Smooth muscle cell (in vitro differentiated cells): Measurements from ENCODE around the gene NTSR1. TPM values are rescaled to one million over a fixed set of nuclear protein-coding genes. Genes with fewer than 3 reads are reported as not detected.

Source experiments
- DNase-seq: peaks from one replicate; lab custom pipeline; 2025; ENCODE audit not compliant: unreplicated experiment; lab: John Stamatoyannopoulos, UW
- H2AFZ ChIP-seq: fragments of 200-600 bp; sonication (generic); 2 replicates; pipeline ENCODE4 v1.6.0; 2016; ENCODE audit warnings: antibody characterized with exemption, low read depth, mild to moderate bottlenecking
- H3F3A ChIP-seq: fragments of 200-600 bp; sonication (generic); 2 replicates; pipeline ENCODE4 v1.6.0; 2017; ENCODE audit warnings: antibody characterized with exemption, low read depth
- H3K27ac ChIP-seq: fragments of 200-600 bp; sonication (generic); 2 replicates; pipeline ENCODE4 v1.5.1; 2016; ENCODE audit warnings: low read depth, mild to moderate bottlenecking
- H3K27me3 ChIP-seq: fragments of 200-600 bp; sonication (generic); 2 replicates; pipeline ENCODE4 v1.6.1; 2016; ENCODE audit warnings: low read depth, mild to moderate bottlenecking
- H3K36me3 ChIP-seq: fragments of 200-600 bp; sonication (generic); 2 replicates; pipeline ENCODE4 v1.5.1; 2016; ENCODE audit warnings: low read depth
- H3K4me1 ChIP-seq: fragments of 200-600 bp; sonication (generic); 2 replicates; pipeline ENCODE4 v1.5.1; 2016; ENCODE audit warnings: low read depth
- H3K4me2 ChIP-seq: fragments of 200-600 bp; sonication (generic); 2 replicates; pipeline ENCODE4 v1.6.0; 2016; ENCODE audit warnings: mild to moderate bottlenecking
- H3K4me3 ChIP-seq: fragments of 200-600 bp; sonication (generic); 2 replicates; pipeline ENCODE4 v1.5.1; 2016; ENCODE audit warnings: mild to moderate bottlenecking
- H3K79me2 ChIP-seq: fragments of 200-600 bp; sonication (generic); 2 replicates; pipeline ENCODE4 v1.6.0; 2016; ENCODE audit warnings: low read depth, mild to moderate bottlenecking
- H3K9ac ChIP-seq: fragments of 200-600 bp; sonication (generic); 2 replicates; pipeline ENCODE4 v1.6.0; 2016; ENCODE audit warnings: low read depth
- H3K9me3 ChIP-seq: fragments of 200-600 bp; sonication (generic); replicated peaks from 2 replicates; pipeline ENCODE4 v1.5.1; 2016; ENCODE audit warnings: low read depth
- H4K20me1 ChIP-seq: fragments of 200-600 bp; sonication (generic); 2 replicates; pipeline ENCODE4 v1.6.0; 2016; ENCODE audit warnings: low read depth
- CTCF ChIP-seq: fragments of 200-600 bp; sonication (generic); IDR thresholded peaks from 2 replicates; pipeline ENCODE4 v1.5.1; 2017; ENCODE audit warnings: borderline replicate concordance, mild to moderate bottlenecking, antibody characterized with exemption; ENCODE audit not compliant: insufficient read depth, poor library complexity, severe bottlenecking
- WGBS: methylation state at CpG from one replicate; pipeline ENCODE4 v1.1.7; 2016; ENCODE audit warnings: low lambda C conversion rate; 5-methylcytosine and 5-hydroxymethylcytosine counted together
- polyA plus RNA-seq: library from polyadenylated mRNA; unstranded; fragments of >200 nt; fragmentation: Nextera tagmentation; extraction: Ambion mirVana; gene quantifications from 2 replicates; pipeline ENCODE4 v1.2.1, GENCODE V29; 2016
- total RNA-seq: library from RNA; depleted of rRNA; stranded (reverse); fragments of >200 nt; gene quantifications from 2 replicates; pipeline ENCODE4 v1.2.3, GENCODE V29; 2014

The NTSR1 gene
- total and polyA plus RNA-seq, 2 experiments from 2014 or later, result 0.09 TPM; not detected in 1

GRCh38 chr20:62734326-62734725 lies 25.7 kb downstream of the NTSR1 start:
- Histone ChIP-seq H3K27ac (no peak overlapping the region), H3K79me2 (no peaks in the 10 kb centered on the region), H3K9ac (no peak overlapping the region), H3K4me2 (no peak overlapping the region), H3K27me3 (peaks cover 6% of the 10 kb centered on the region), H3K36me3 (no peaks in the 10 kb centered on the region), H3K4me3 (no peak overlapping the region), H3K4me1 (no peaks in the 10 kb centered on the region), H3F3A (no peaks in the 10 kb centered on the region), H4K20me1 (no peaks in the 10 kb centered on the region), H3K9me3 (no peaks in the 10 kb centered on the region), H2AFZ (no peak overlapping the region)
- no peak for DNase-seq
- WGBS, result 95% methylated on average over 11 of the region's 11 CpGs
- no peak for TF ChIP-seq CTCF

GRCh38 chr20:62734881-62735280 lies 26.2 kb downstream of the NTSR1 start:
- Histone ChIP-seq H3K4me2 (no peak overlapping the region), H3K79me2 (no peaks in the 10 kb centered on the region), H3F3A (no peaks in the 10 kb centered on the region), H3K27me3 (peaks cover 6% of the 10 kb centered on the region), H3K4me3 (no peak overlapping the region), H3K4me1 (no peaks in the 10 kb centered on the region), H3K36me3 (no peaks in the 10 kb centered on the region), H3K9me3 (no peaks in the 10 kb centered on the region), H3K9ac (no peak overlapping the region), H4K20me1 (no peaks in the 10 kb centered on the region), H3K27ac (no peak overlapping the region), H2AFZ (no peak overlapping the region)
- TF ChIP-seq CTCF, result no peak
- DNase-seq, result no peak
- 94% methylated on average over 15 of the region's 15 CpGs for WGBS

GRCh38 chr20:62735331-62735821 lies 26.7 kb downstream of the NTSR1 start:
- no peaks in the 10 kb centered on the region for H3K79me2 ChIP-seq
- no peaks in the 10 kb centered on the region for H3F3A ChIP-seq
- H3K4me2 ChIP-seq, result no peak overlapping the region
- H3K9ac ChIP-seq, result no peak overlapping the region
- no peak overlapping the region for H3K27ac ChIP-seq
- no peaks in the 10 kb centered on the region for H3K9me3 ChIP-seq
- H4K20me1 ChIP-seq, result no peaks in the 10 kb centered on the region
- no peak for TF ChIP-seq CTCF
- H3K27me3 ChIP-seq, result peaks cover 4% of the 10 kb centered on the region
- DNase-seq, result no peak
- H3K36me3 ChIP-seq, result no peaks in the 10 kb centered on the region
- no peaks in the 10 kb centered on the region for H3K4me1 ChIP-seq
- H2AFZ ChIP-seq, result no peak overlapping the region
- WGBS, result 78% methylated on average over 19 of the region's 19 CpGs
- no peak overlapping the region for H3K4me3 ChIP-seq

GRCh38 chr20:62736026-62736406 lies 27.4 kb downstream of the NTSR1 start:
- TF ChIP-seq CTCF, result no peak
- DNase-seq, result no peak

More at GRCh38 chr20:62736026-62736406, 27.4 kb downstream of the NTSR1 start:
- 93% methylated on average over 8 of the region's 8 CpGs for WGBS
- Histone ChIP-seq H3K9me3 (no peaks in the 10 kb centered on the region), H3K36me3 (no peaks in the 10 kb centered on the region), H2AFZ (no peak overlapping the region), H3K9ac (no peak overlapping the region), H3K4me1 (peaks cover 5% of the 10 kb centered on the region), H4K20me1 (no peaks in the 10 kb centered on the region), H3K27ac (no peak overlapping the region), H3F3A (peaks cover 4% of the 10 kb centered on the region), H3K27me3 (no peaks in the 10 kb centered on the region), H3K4me3 (no peak overlapping the region), H3K79me2 (no peaks in the 10 kb centered on the region), H3K4me2 (no peak overlapping the region)
